Panc1 (cell line): ENCODE measurements around the gene AKAP12. TPM values are rescaled to one million over a fixed set of nuclear protein-coding genes. Genes with fewer than 3 reads are reported as not detected.

ENCODE experiments used
- ATAC-seq: fragments of 200-7000 bp; cut with Tn5 transposase; 2 replicates; pipeline ENCODE4 v1.9.1; 2020; ENCODE audit warnings: mild to moderate bottlenecking, moderate library complexity
- BruUV-seq: library from RNA; stranded (reverse); fragments of 400-500 nt; replicated peaks from 2 replicates; lab custom pipeline; 2021; lab: Mats Ljungman, UMichigan
- CTCF ChIA-PET: fragments of 300-600 bp; sonication (Branson Sonifier 250); formaldehyde crosslinking; loops from one replicate; lab custom pipeline; 2022; ENCODE audit warnings: antibody characterized with exemption; lab: Charles Lee
- POLR2A ChIA-PET: fragments of 300-600 bp; sonication (Branson Sonifier 250); formaldehyde crosslinking; loops from one replicate; lab custom pipeline; 2022; ENCODE audit warnings: antibody characterized with exemption; lab: Charles Lee
- DNase-seq: peaks from one replicate; pipeline ENCODE4 v3.0.0-alpha.2; 2010; ENCODE audit warnings: low read depth, low spot score
- H3K27ac ChIP-seq: 2 replicates; pipeline ENCODE4 v1.5.1; 2011; ENCODE audit warnings: mild to moderate bottlenecking, low read length, inconsistent platforms
- H3K27me3 ChIP-seq: fragments of 200-500 bp; sonication (Bioruptor generic); 2 replicates; pipeline ENCODE4 v1.6.0; 2014; ENCODE audit warnings: low read length, inconsistent platforms; ENCODE audit not compliant: control insufficient read depth, insufficient read depth
- H3K36me3 ChIP-seq: fragments of 200-500 bp; sonication (Bioruptor generic); 2 replicates; pipeline ENCODE4 v1.5.1; 2014; ENCODE audit warnings: inconsistent platforms, mild to moderate bottlenecking, low read length, moderate library complexity; ENCODE audit not compliant: control insufficient read depth, insufficient read depth
- H3K4me1 ChIP-seq: 2 replicates; pipeline ENCODE4 v1.5.1; 2011; ENCODE audit warnings: inconsistent platforms, mild to moderate bottlenecking, low read length, moderate library complexity; ENCODE audit not compliant: control insufficient read depth, insufficient read depth
- H3K4me3 ChIP-seq, 2 experiments: 2 replicates each; pipeline ENCODE4 v1.5.1; 2011 to 2012; ENCODE audit warnings: low read depth in 2 of 2, low read length in 2 of 2, mild to moderate bottlenecking in 2 of 2, inconsistent platforms in 1 of 2, moderate library complexity in 1 of 2
- H3K9me3 ChIP-seq: fragments of 200-500 bp; sonication (Bioruptor generic); 2 replicates; pipeline ENCODE4 v1.5.1; 2014; ENCODE audit warnings: low read depth, mild to moderate bottlenecking, inconsistent platforms, low read length, moderate library complexity; ENCODE audit not compliant: control insufficient read depth, insufficient read depth
- POLR2AphosphoS5 ChIP-seq: IDR thresholded peaks from 2 replicates; pipeline ENCODE4 v1.6.1; 2012; ENCODE audit warnings: mild to moderate bottlenecking, low read depth, low read length, moderate library complexity
- SIN3A ChIP-seq: IDR thresholded peaks from 2 replicates; pipeline ENCODE4 v1.6.1; 2012; ENCODE audit warnings: low read depth, mild to moderate bottlenecking, low read length, moderate library complexity, borderline replicate concordance; ENCODE audit not compliant: insufficient read depth
- TCF7L2 ChIP-seq: IDR thresholded peaks from 2 replicates; pipeline ENCODE4 v1.6.1; 2011; ENCODE audit warnings: mild to moderate bottlenecking, low read depth, low read length, inconsistent platforms
- in situ Hi-C: cut with HindIII; loops from 2 replicates; pipeline ENCODE4 v1.10.0; 2016; ENCODE audit warnings: low sequenced_read_pairs, low pct_unique_long_range_greater_than_20kb
- intact Hi-C: fragments of 100-400 bp; cut with micrococcal nuclease; formaldehyde crosslinking; loops from one replicate; pipeline ENCODE4 v1.10.0; 2022; ENCODE audit not compliant: unreplicated experiment
- total RNA-seq: library from RNA; stranded (reverse); gene quantifications from one replicate; pipeline ENCODE4 v1.2.1, GENCODE V29; 2021; ENCODE audit not compliant: unreplicated experiment
- TF ChIP-seq, protein P1 (sequence below), 2 experiments: IDR thresholded peaks; 2 replicates each; pipeline ENCODE4 v1.6.1; 2011 to 2012; ENCODE audit warnings: low read depth in 2 of 2, control low read depth in 1 of 2, low read length in 1 of 2, mild to moderate bottlenecking in 1 of 2, moderate library complexity in 1 of 2; ENCODE audit not compliant: insufficient read depth in 1 of 2
- TF ChIP-seq, protein P2 (sequence below): fragments of 450-650 bp; IDR thresholded peaks from 2 replicates; pipeline ENCODE4 v1.5.1; 2017; ENCODE audit warnings: mild to moderate bottlenecking

The AKAP12 gene
- total RNA-seq, 1 experiment from 2014 or later: 267 TPM

- H3K27ac ChIP-seq: no peak overlapping the region
- CTCF ChIA-PET: interaction anchor here (0.5 kb wide), 1 partner anchor 361 kb away, joined by 3 read pairs; no protein-coding TSS in a partner anchor
- no peak for TF ChIP-seq SIN3A
- DNase-seq: no peak
- H3K4me3 ChIP-seq: no peak overlapping the region
- H3K4me1 ChIP-seq: 0 out of 2 replicates have a peak, but pooled peaks cover 2% of the 10 kb centered on the region
- H3K27me3 ChIP-seq: no peaks in the 10 kb centered on the region
- in situ Hi-C loops (no loop called here), intact Hi-C loops (no loop called here)
- no peaks in the 10 kb centered on the region for H3K36me3 ChIP-seq
- POLR2A ChIA-PET: interaction anchor here (0.5 kb wide), 1 partner anchor 73 kb away, joined by 3 read pairs; no protein-coding TSS in a partner anchor
- no TSS peak for BruUV-seq
- no peaks in the 10 kb centered on the region for H3K9me3 ChIP-seq
- ATAC-seq: no peak
Observed at GRCh38 chr6:151289399-151290007, 49.7 kb downstream of the AKAP12 start.

- intact Hi-C loops: no loop called here
- H3K36me3 ChIP-seq: no peaks in the 10 kb centered on the region
- H3K4me1 ChIP-seq: 0 out of 2 replicates have a peak, but pooled peaks cover 2% of the 10 kb centered on the region
- ATAC-seq (peak; percentile 63; the same call in 1 of the 2 replicates), DNase-seq (no peak)
- no TSS peak for BruUV-seq
- in situ Hi-C loops: no loop called here
- ChIA-PET CTCF (no interaction called here), POLR2A (no interaction called here)
- H3K4me3 ChIP-seq: no peak overlapping the region
- no peak for TF ChIP-seq POLR2AphosphoS5
- TF ChIP-seq, protein P1, sequence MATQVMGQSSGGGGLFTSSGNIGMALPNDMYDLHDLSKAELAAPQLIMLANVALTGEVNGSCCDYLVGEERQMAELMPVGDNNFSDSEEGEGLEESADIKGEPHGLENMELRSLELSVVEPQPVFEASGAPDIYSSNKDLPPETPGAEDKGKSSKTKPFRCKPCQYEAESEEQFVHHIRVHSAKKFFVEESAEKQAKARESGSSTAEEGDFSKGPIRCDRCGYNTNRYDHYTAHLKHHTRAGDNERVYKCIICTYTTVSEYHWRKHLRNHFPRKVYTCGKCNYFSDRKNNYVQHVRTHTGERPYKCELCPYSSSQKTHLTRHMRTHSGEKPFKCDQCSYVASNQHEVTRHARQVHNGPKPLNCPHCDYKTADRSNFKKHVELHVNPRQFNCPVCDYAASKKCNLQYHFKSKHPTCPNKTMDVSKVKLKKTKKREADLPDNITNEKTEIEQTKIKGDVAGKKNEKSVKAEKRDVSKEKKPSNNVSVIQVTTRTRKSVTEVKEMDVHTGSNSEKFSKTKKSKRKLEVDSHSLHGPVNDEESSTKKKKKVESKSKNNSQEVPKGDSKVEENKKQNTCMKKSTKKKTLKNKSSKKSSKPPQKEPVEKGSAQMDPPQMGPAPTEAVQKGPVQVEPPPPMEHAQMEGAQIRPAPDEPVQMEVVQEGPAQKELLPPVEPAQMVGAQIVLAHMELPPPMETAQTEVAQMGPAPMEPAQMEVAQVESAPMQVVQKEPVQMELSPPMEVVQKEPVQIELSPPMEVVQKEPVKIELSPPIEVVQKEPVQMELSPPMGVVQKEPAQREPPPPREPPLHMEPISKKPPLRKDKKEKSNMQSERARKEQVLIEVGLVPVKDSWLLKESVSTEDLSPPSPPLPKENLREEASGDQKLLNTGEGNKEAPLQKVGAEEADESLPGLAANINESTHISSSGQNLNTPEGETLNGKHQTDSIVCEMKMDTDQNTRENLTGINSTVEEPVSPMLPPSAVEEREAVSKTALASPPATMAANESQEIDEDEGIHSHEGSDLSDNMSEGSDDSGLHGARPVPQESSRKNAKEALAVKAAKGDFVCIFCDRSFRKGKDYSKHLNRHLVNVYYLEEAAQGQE (IDR thresholded peaks at IDR 0.05; ENCODE audit: insufficient read depth in 1 of 2, low read depth in 2 of 2, low read length in 1 of 2): no peak
- TF ChIP-seq SIN3A: no peak
- TF ChIP-seq TCF7L2: no peak
- TF ChIP-seq, protein P2, sequence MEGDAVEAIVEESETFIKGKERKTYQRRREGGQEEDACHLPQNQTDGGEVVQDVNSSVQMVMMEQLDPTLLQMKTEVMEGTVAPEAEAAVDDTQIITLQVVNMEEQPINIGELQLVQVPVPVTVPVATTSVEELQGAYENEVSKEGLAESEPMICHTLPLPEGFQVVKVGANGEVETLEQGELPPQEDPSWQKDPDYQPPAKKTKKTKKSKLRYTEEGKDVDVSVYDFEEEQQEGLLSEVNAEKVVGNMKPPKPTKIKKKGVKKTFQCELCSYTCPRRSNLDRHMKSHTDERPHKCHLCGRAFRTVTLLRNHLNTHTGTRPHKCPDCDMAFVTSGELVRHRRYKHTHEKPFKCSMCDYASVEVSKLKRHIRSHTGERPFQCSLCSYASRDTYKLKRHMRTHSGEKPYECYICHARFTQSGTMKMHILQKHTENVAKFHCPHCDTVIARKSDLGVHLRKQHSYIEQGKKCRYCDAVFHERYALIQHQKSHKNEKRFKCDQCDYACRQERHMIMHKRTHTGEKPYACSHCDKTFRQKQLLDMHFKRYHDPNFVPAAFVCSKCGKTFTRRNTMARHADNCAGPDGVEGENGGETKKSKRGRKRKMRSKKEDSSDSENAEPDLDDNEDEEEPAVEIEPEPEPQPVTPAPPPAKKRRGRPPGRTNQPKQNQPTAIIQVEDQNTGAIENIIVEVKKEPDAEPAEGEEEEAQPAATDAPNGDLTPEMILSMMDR: no peak
- H3K27me3 ChIP-seq: no peaks in the 10 kb centered on the region
- no peak overlapping the region for H3K27ac ChIP-seq
- H3K9me3 ChIP-seq: no peaks in the 10 kb centered on the region
Observed at GRCh38 chr6:151290877-151291721, 51.3 kb downstream of the AKAP12 start.

DNA sequence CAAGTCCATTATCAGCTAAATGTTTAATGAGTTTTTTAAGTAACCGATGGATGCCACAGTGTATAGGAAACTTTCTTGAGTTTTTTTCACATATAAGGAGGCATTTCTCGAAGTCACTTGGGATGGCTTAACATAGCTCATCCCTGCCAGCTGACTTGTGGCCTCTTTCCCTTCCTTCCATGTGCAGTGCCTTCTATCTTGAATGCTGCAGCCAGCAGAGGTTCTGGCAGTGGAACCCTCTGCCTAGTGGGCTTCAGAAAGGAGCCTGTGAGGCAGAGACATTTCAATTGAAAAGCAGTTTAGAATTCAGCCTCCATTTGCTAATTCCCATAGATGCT lies 51.9 kb downstream of the AKAP12 start:
- Histone ChIP-seq H3K9me3 (no peaks in the 10 kb centered on the region), H3K4me1 (0 out of 2 replicates have a peak, but pooled peaks cover 2% of the 10 kb centered on the region), H3K27ac (no peak overlapping the region), H3K27me3 (no peaks in the 10 kb centered on the region), H3K4me3 (no peak overlapping the region), H3K36me3 (no peaks in the 10 kb centered on the region)
- ChIA-PET POLR2A (no interaction called here), CTCF (no interaction called here)
- no TSS peak for BruUV-seq
- no peak for DNase-seq
- ATAC-seq: no peak
- TF ChIP-seq, protein P1 (IDR thresholded peaks at IDR 0.05; ENCODE audit: insufficient read depth in 1 of 2, low read depth in 2 of 2, low read length in 1 of 2): no peak
- TF ChIP-seq, protein P2: no peak
- TF ChIP-seq POLR2AphosphoS5 (no peak), SIN3A (no peak), TCF7L2 (no peak)
- in situ Hi-C loops: no loop called here
- intact Hi-C loops: no loop called here
